PC-9 (cell line): ENCODE data around the gene PSMD1. TPM values are rescaled to one million over a fixed set of nuclear protein-coding genes. Genes with fewer than 3 reads are reported as not detected.

Experiments used
- BruUV-seq: library from RNA; stranded (reverse); fragments of 400-500 nt; replicated peaks from 2 replicates; lab custom pipeline; 2021; lab: Mats Ljungman, UMichigan
- CTCF ChIA-PET: fragments of 300-600 bp; sonication (Branson Sonifier 250); formaldehyde crosslinking; loops from one replicate; lab custom pipeline; 2022; ENCODE audit warnings: antibody characterized with exemption; lab: Charles Lee
- POLR2A ChIA-PET: fragments of 300-600 bp; sonication (Branson Sonifier 250); formaldehyde crosslinking; loops from one replicate; lab custom pipeline; 2022; ENCODE audit warnings: antibody characterized with exemption; ENCODE audit not compliant: unreplicated experiment; lab: Charles Lee
- DNase-seq, 2 experiments: peaks; one replicate each; pipeline versions ENCODE4 v3.0.0 to v3.0.0-alpha.2; 2015 to 2022; ENCODE audit warnings: mixed read lengths in 1 of 2
- H2AFZ ChIP-seq: fragments of 200-600 bp; sonication (generic); 2 replicates; pipeline ENCODE4 v1.8.1; 2017; ENCODE audit warnings: antibody characterized with exemption
- H3F3A ChIP-seq: fragments of 200-600 bp; sonication (generic); 2 replicates; pipeline ENCODE4 v1.8.1; 2017; ENCODE audit warnings: antibody characterized with exemption, mild to moderate bottlenecking, low read depth; ENCODE audit not compliant: insufficient read depth
- H3K27ac ChIP-seq: fragments of 200-600 bp; sonication (generic); 2 replicates; pipeline ENCODE4 v1.6.1; 2016; ENCODE audit warnings: mixed run types
- H3K27me3 ChIP-seq: fragments of 200-600 bp; sonication (generic); 2 replicates; pipeline ENCODE4 v1.6.1; 2016; ENCODE audit warnings: low read depth, mixed run types; ENCODE audit not compliant: insufficient read depth
- H3K36me3 ChIP-seq: fragments of 200-600 bp; sonication (generic); 2 replicates; pipeline ENCODE4 v1.6.1; 2016; ENCODE audit warnings: low read depth, mixed run types
- H3K4me1 ChIP-seq: fragments of 200-600 bp; sonication (generic); replicated peaks from 2 replicates; pipeline ENCODE4 v1.6.1; 2016; ENCODE audit warnings: mixed run types; ENCODE audit not compliant: insufficient read depth
- H3K4me2 ChIP-seq: fragments of 200-600 bp; sonication (generic); 2 replicates; pipeline ENCODE4 v1.6.1; 2017; ENCODE audit warnings: mixed run types
- H3K4me3 ChIP-seq: fragments of 200-600 bp; sonication (generic); 2 replicates; pipeline ENCODE4 v1.6.1; 2016; ENCODE audit warnings: mixed run types
- H3K79me2 ChIP-seq: fragments of 200-600 bp; sonication (generic); 2 replicates; pipeline ENCODE4 v1.6.1; 2017; ENCODE audit warnings: low read depth, mixed run types
- H3K9me2 ChIP-seq: fragments of 200-600 bp; sonication (generic); 2 replicates; pipeline ENCODE4 v1.8.1; 2017; ENCODE audit warnings: mild to moderate bottlenecking; ENCODE audit not compliant: insufficient read depth
- H3K9me3 ChIP-seq: fragments of 200-600 bp; sonication (generic); 2 replicates; pipeline ENCODE4 v1.8.1; 2016; ENCODE audit warnings: low read depth; ENCODE audit not compliant: insufficient read depth
- H4K20me1 ChIP-seq: fragments of 200-600 bp; sonication (generic); 2 replicates; pipeline ENCODE4 v1.8.1; 2017; ENCODE audit not compliant: insufficient read depth
- EZH2 ChIP-seq: fragments of 200-600 bp; sonication (generic); IDR thresholded peaks from 2 replicates; pipeline ENCODE4 v1.8.0; 2017; ENCODE audit warnings: antibody characterized with exemption, low read depth
- intact Hi-C: fragments of 100-400 bp; cut with micrococcal nuclease; formaldehyde crosslinking; loops from one replicate; pipeline ENCODE4 v1.10.0; 2022; ENCODE audit not compliant: unreplicated experiment
- total RNA-seq: library from RNA; stranded (reverse); gene quantifications from 2 replicates; pipeline ENCODE4 v1.2.3, GENCODE V29; 2021
- TF ChIP-seq, protein P1 (sequence below): fragments of 200-600 bp; sonication (generic); conservative IDR thresholded peaks from 2 replicates; pipeline ENCODE4 v1.6.1; 2017; ENCODE audit warnings: mixed run types, antibody characterized with exemption, mild to moderate bottlenecking, moderate library complexity

Gene PSMD1
- total RNA-seq, 1 experiment from 2014 or later, result 119 TPM

DNA sequence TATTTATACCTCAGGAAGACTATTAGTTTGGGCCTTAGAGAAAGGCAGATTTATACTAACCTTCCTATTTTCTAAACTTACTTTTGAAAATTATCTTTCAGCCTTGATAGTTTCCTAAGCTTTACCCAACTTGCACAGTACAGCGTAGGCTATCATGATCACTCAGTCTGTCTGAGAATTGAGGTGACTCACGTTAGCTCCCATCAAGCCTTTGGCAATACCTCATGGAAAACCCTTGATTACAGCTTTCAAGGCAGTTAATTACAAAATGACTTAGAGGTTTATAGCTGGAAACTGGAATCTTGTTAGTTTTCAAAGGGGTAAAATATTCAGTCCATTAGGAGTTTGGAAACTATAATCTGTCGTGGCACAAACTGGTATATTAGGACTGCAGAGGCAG lies 115.4 kb downstream of the PSMD1 start:
- no peaks in the 10 kb centered on the region for H3K9me3 ChIP-seq
- H3K27ac ChIP-seq, result no peak overlapping the region
- peaks cover 27% of the 10 kb centered on the region for H3K36me3 ChIP-seq
- no TSS peak for BruUV-seq
- DNase-seq, result no peak
- no peaks in the 10 kb centered on the region for H3K4me1 ChIP-seq
- ChIA-PET CTCF (no interaction called here), POLR2A (no interaction called here)
- H3K9me2 ChIP-seq, result no peaks in the 10 kb centered on the region; the same call in 1 of the 2 replicates
- no peaks in the 10 kb centered on the region for H3K79me2 ChIP-seq
- H3K4me3 ChIP-seq, result no peak overlapping the region
- H3F3A ChIP-seq, result peaks cover 22% of the 10 kb centered on the region; the same call in 1 of the 2 replicates
- H2AFZ ChIP-seq, result no peak overlapping the region
- no peak for TF ChIP-seq EZH2
- TF ChIP-seq, protein P1, sequence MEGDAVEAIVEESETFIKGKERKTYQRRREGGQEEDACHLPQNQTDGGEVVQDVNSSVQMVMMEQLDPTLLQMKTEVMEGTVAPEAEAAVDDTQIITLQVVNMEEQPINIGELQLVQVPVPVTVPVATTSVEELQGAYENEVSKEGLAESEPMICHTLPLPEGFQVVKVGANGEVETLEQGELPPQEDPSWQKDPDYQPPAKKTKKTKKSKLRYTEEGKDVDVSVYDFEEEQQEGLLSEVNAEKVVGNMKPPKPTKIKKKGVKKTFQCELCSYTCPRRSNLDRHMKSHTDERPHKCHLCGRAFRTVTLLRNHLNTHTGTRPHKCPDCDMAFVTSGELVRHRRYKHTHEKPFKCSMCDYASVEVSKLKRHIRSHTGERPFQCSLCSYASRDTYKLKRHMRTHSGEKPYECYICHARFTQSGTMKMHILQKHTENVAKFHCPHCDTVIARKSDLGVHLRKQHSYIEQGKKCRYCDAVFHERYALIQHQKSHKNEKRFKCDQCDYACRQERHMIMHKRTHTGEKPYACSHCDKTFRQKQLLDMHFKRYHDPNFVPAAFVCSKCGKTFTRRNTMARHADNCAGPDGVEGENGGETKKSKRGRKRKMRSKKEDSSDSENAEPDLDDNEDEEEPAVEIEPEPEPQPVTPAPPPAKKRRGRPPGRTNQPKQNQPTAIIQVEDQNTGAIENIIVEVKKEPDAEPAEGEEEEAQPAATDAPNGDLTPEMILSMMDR, result no peak
- no peak overlapping the region for H3K4me2 ChIP-seq
- no peaks in the 10 kb centered on the region for H3K27me3 ChIP-seq
- no peaks in the 10 kb centered on the region for H4K20me1 ChIP-seq
- intact Hi-C loops, result no loop called here

DNA sequence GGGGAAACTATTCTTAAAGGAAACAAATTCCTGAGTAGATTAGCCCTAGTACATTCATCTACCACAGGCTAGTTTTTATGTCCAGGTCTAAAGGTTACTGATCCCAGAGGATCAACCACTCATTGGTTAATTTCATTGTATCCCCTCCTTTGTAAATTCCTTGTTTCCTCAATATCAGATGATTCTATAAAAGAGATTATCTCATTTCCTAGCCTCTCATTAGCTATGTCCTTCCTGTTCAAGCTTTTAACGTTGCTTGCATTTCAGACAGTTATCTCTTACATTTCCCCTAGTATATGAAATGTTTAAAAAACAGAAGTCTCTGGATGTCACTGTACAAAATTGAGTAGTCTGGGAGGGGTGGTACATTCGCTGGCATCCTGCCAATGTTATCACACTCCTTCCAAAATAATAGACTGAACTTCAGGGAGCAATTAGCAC lies 117.6 kb downstream of the PSMD1 start:
- no peak overlapping the region for H3K4me3 ChIP-seq
- peaks cover 27% of the 10 kb centered on the region; the same call in 1 of the 2 replicates for H3F3A ChIP-seq
- no peak for TF ChIP-seq EZH2
- TF ChIP-seq, protein P1, result no peak
- H4K20me1 ChIP-seq, result no peaks in the 10 kb centered on the region
- no peak for DNase-seq
- H3K36me3 ChIP-seq, result peaks cover 22% of the 10 kb centered on the region
- H3K27me3 ChIP-seq, result no peaks in the 10 kb centered on the region
- POLR2A ChIA-PET, result no interaction called here
- no TSS peak for BruUV-seq
- intact Hi-C loops, result no loop called here
- CTCF ChIA-PET, result no interaction called here
- H3K27ac ChIP-seq, result no peak overlapping the region
- no peaks in the 10 kb centered on the region for H3K4me1 ChIP-seq
- no peaks in the 10 kb centered on the region for H3K9me3 ChIP-seq
- H3K79me2 ChIP-seq, result no peaks in the 10 kb centered on the region
- no peak overlapping the region for H3K4me2 ChIP-seq
- no peak overlapping the region for H2AFZ ChIP-seq
- no peaks in the 10 kb centered on the region; the same call in 1 of the 2 replicates for H3K9me2 ChIP-seq

DNA sequence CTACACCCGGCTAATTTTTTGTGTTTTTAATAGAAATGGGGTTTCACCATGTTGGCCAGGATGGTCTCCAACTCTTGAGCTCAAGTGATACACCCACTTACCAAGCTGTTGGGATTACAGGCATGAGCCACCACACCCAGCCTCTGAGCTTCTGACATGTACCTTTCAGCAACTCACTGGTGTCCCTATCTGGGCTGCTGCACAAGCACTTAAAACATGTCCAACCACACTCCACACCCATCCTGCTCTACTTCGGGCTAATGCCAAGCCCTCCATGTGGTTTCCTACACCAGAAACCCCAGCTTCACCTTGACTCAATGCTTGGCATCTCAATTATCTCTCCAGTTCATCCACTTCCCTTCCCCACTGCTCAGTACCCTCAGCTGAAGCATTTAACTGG lies 119.4 kb downstream of the PSMD1 start:
- Histone ChIP-seq H3K36me3 (peaks cover 11% of the 10 kb centered on the region), H3K79me2 (no peaks in the 10 kb centered on the region), H3K4me1 (no peaks in the 10 kb centered on the region), H3K4me2 (no peak overlapping the region), H3K27ac (no peak overlapping the region), H4K20me1 (no peaks in the 10 kb centered on the region), H3F3A (peaks cover 17% of the 10 kb centered on the region; the same call in 1 of the 2 replicates), H2AFZ (no peak overlapping the region), H3K9me2 (no peaks in the 10 kb centered on the region; the same call in 1 of the 2 replicates), H3K4me3 (no peak overlapping the region), H3K9me3 (no peaks in the 10 kb centered on the region), H3K27me3 (no peaks in the 10 kb centered on the region)
- TF ChIP-seq, protein P1, result no peak
- TF ChIP-seq EZH2, result no peak
- POLR2A ChIA-PET, result no interaction called here
- no peak for DNase-seq
- CTCF ChIA-PET, result interaction anchor here (0.6 kb wide), 1 partner anchor 267 kb away, joined by 3 read pairs; no protein-coding TSS in a partner anchor
- no TSS peak for BruUV-seq
- intact Hi-C loops, result no loop called here
